Measurements from ENCODE around the gene EYA2.

DNA sequence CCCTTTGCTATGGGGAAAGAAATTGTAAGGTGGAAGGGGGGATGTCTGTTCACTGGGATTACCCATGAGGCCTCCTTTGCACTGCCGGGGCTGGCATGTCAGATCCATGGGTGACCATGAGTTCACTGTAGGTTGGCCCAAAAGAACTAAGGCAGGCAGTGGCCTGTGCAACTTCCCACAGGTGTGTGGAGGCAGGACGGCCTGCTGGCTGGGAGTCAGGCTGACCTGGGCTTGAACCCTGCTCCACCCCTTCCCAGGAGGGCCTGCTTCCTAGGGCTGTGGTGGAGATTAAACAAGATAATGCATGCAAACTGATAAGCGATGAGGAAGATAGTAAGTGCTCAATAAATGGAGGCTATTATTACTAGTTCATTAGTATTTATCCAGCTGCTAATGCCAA is 163.0 kb downstream of the EYA2 start:
- TF ChIP-seq, protein P1, sequence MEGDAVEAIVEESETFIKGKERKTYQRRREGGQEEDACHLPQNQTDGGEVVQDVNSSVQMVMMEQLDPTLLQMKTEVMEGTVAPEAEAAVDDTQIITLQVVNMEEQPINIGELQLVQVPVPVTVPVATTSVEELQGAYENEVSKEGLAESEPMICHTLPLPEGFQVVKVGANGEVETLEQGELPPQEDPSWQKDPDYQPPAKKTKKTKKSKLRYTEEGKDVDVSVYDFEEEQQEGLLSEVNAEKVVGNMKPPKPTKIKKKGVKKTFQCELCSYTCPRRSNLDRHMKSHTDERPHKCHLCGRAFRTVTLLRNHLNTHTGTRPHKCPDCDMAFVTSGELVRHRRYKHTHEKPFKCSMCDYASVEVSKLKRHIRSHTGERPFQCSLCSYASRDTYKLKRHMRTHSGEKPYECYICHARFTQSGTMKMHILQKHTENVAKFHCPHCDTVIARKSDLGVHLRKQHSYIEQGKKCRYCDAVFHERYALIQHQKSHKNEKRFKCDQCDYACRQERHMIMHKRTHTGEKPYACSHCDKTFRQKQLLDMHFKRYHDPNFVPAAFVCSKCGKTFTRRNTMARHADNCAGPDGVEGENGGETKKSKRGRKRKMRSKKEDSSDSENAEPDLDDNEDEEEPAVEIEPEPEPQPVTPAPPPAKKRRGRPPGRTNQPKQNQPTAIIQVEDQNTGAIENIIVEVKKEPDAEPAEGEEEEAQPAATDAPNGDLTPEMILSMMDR (IDR thresholded peaks at IDR 0.05) = no peak
- no peak for TF ChIP-seq POLR2A (IDR thresholded peaks at IDR 0.05)
